ENCODE measurements around the gene TRMT61A. TPM values are rescaled to one million over a fixed set of nuclear protein-coding genes. Genes with fewer than 3 reads are reported as not detected.

The TRMT61A gene
- total and polyA plus RNA-seq, 10 of the 15 experiments (the other 5 are each of a cell fraction or from before 2014, with no cell fraction given) = 0.11 to 21.9 (median 11.4) TPM

GRCh38 chr14:103546652-103547454 lies 17.9 kb downstream of the TRMT61A start (continued):
- TF ChIP-seq CBX3 (IDR thresholded peaks at IDR 0.05; ENCODE audit: borderline replicate concordance, low read depth) (no peak), JUND (IDR thresholded peaks at IDR 0.05; ENCODE audit: low read depth, low read length) (no peak)

GRCh38 chr14:103547455-103547940 lies 18.5 kb downstream of the TRMT61A start:
- no peaks in the 10 kb centered on the region for H4K20me1 ChIP-seq (ENCODE audit: control insufficient read depth, insufficient read depth)
- FAIRE-seq (no peak), ATAC-seq (no peak), DNase-seq (ENCODE audit: low read depth, low spot score) (no peak)
- no peaks in the 10 kb centered on the region for H3K9me3 ChIP-seq (replicated peaks; ENCODE audit: control insufficient read depth, insufficient read depth, low read length)
- ChIA-PET CTCF (interaction anchor here (0.6 to 5.7 kb wide), 6 partner anchors 11 to 46 kb away, joined by 3 to 53 read pairs (median 3); no protein-coding TSS in a partner anchor), POLR2A (no interaction called here), SMC1A (ENCODE audit: uncharacterized antibody, unreplicated experiment) (interaction anchor here (0.6 to 1.5 kb wide), 3 partner anchors 17 to 29 kb away, joined by 3 to 13 read pairs (median 3); no protein-coding TSS in a partner anchor), RAD21 (ENCODE audit: unreplicated experiment) (interaction anchor here (0.5 to 2.5 kb wide), 7 partner anchors 20 to 121 kb away, joined by 3 to 25 read pairs (median 4); no protein-coding TSS in a partner anchor)
- no peaks in the 10 kb centered on the region for H3K27me3 ChIP-seq (replicated peaks in 1 of 2; ENCODE audit: control insufficient read depth in 2 of 2, insufficient read depth in 2 of 2, low read length in 1 of 2)
- H2AFZ ChIP-seq (ENCODE audit: control insufficient read depth, low read depth, low read length) = no peak overlapping the region
- H3K79me2 ChIP-seq (ENCODE audit: control insufficient read depth, insufficient read depth, low read length) = no peaks in the 10 kb centered on the region
- H3K4me2 ChIP-seq (ENCODE audit: control insufficient read depth, insufficient read depth) = no peak overlapping the region
- no peak overlapping the region for H3K9ac ChIP-seq (ENCODE audit: control insufficient read depth, insufficient read depth, low read length)
- WGBS (ENCODE audit: insufficient coverage, insufficient replicate concordance, low lambda C conversion rate, missing lambda C conversion rate) = 49% methylated on average over 9 of the region's 11 CpGs
- H3K36me3 ChIP-seq (ENCODE audit: control insufficient read depth in 2 of 2, insufficient read depth in 2 of 2, low read length in 1 of 2) = no peaks in the 10 kb centered on the region
- in situ Hi-C loops (cut with MboI) = no loop called here
- no peak overlapping the region for H3K27ac ChIP-seq (ENCODE audit: control insufficient read depth, insufficient read depth)
- BruUV-seq (replicated peaks) = no TSS peak
- no peaks in the 10 kb centered on the region for H3K4me1 ChIP-seq (ENCODE audit: control insufficient read depth, insufficient read depth, low read length)
- intact Hi-C loops (cut with micrococcal nuclease; ENCODE audit: unreplicated experiment) = no loop called here
- no peak overlapping the region for H3K4me3 ChIP-seq
- TF ChIP-seq ZNF687 (IDR thresholded peaks at IDR 0.05) (no peak), RELB (IDR thresholded peaks at IDR 0.05; ENCODE audit: low read depth) (no peak), POLR2AphosphoS5 (IDR thresholded peaks at IDR 0.05; ENCODE audit: low read length) (no peak), RFX5 (IDR thresholded peaks at IDR 0.05; ENCODE audit: low read depth, low read length) (no peak), RBBP5 (conservative IDR thresholded peaks at IDR 0.05) (no peak), TCF7 (IDR thresholded peaks at IDR 0.05; ENCODE audit: borderline replicate concordance) (no peak), HDAC6 (IDR thresholded peaks at IDR 0.05; ENCODE audit: unreplicated experiment) (no peak), BACH1 (IDR thresholded peaks at IDR 0.05; ENCODE audit: borderline replicate concordance) (no peak), ZBTB40 (IDR thresholded peaks at IDR 0.05; ENCODE audit: borderline replicate concordance) (no peak), RUNX3 (IDR thresholded peaks at IDR 0.05; ENCODE audit: low read length) (no peak)
